ENCODE measurements around the gene TUBB1. TPM values are rescaled to one million over a fixed set of nuclear protein-coding genes. Genes with fewer than 3 reads are reported as not detected.

The TUBB1 gene
- total RNA-seq, 1 donor from 2014 or later, result not detected

- Mint-ChIP-seq H3K4me3 (ENCODE audit: unreplicated experiment) (no peak overlapping the region), H3K27ac (ENCODE audit: unreplicated experiment) (no peak overlapping the region), H3K9me3 (ENCODE audit: low read depth) (no peaks in the 10 kb centered on the region), H3K27me3 (ENCODE audit: low read depth) (peaks cover 30% of the 10 kb centered on the region), H3K36me3 (ENCODE audit: low read depth) (no peaks in the 10 kb centered on the region), H3K4me1 (ENCODE audit: low read depth) (no peaks in the 10 kb centered on the region)
- no peak for DNase-seq (ENCODE audit: low spot score)
- no peak for TF ChIP-seq CTCF (IDR thresholded peaks at IDR 0.05)
Observed at GRCh38 chr20:59071216-59071615, 52.0 kb downstream of the TUBB1 start.

GRCh38 chr20:59073582-59073981 is 54.4 kb downstream of the TUBB1 start:
- Mint-ChIP-seq H3K4me1 (ENCODE audit: low read depth) (no peaks in the 10 kb centered on the region), H3K36me3 (ENCODE audit: low read depth) (no peaks in the 10 kb centered on the region), H3K27me3 (ENCODE audit: low read depth) (peaks cover 34% of the 10 kb centered on the region), H3K4me3 (ENCODE audit: unreplicated experiment) (no peak overlapping the region), H3K9me3 (ENCODE audit: low read depth) (no peaks in the 10 kb centered on the region), H3K27ac (ENCODE audit: unreplicated experiment) (no peak overlapping the region)
- no peak for DNase-seq (ENCODE audit: low spot score)
- TF ChIP-seq CTCF (IDR thresholded peaks at IDR 0.05), result no peak

- Mint-ChIP-seq H3K36me3 (ENCODE audit: low read depth) (no peaks in the 10 kb centered on the region), H3K27ac (ENCODE audit: unreplicated experiment) (no peak overlapping the region), H3K4me3 (ENCODE audit: unreplicated experiment) (no peak overlapping the region), H3K4me1 (ENCODE audit: low read depth) (no peaks in the 10 kb centered on the region), H3K9me3 (ENCODE audit: low read depth) (no peaks in the 10 kb centered on the region), H3K27me3 (ENCODE audit: low read depth) (peaks cover 32% of the 10 kb centered on the region)
- no peak for DNase-seq (ENCODE audit: low spot score)
- TF ChIP-seq CTCF (IDR thresholded peaks at IDR 0.05), result no peak
Observed at GRCh38 chr20:59074456-59074855, 55.2 kb downstream of the TUBB1 start.

- Mint-ChIP-seq H3K27ac (ENCODE audit: unreplicated experiment) (no peak overlapping the region), H3K4me1 (ENCODE audit: low read depth) (no peaks in the 10 kb centered on the region), H3K27me3 (ENCODE audit: low read depth) (peaks cover 27% of the 10 kb centered on the region), H3K9me3 (ENCODE audit: low read depth) (no peaks in the 10 kb centered on the region), H3K4me3 (ENCODE audit: unreplicated experiment) (no peak overlapping the region), H3K36me3 (ENCODE audit: low read depth) (no peaks in the 10 kb centered on the region)
- TF ChIP-seq CTCF (IDR thresholded peaks at IDR 0.05), result no peak
- no peak for DNase-seq (ENCODE audit: low spot score)
Observed at GRCh38 chr20:59075934-59076508, 56.8 kb downstream of the TUBB1 start.

Other genes with a start within 250 kb of the TUBB1 start
- 1.1 to 2.7 TPM (median 1.7 TPM) in 3 replicates for gene GNAS-AS1, start 168.5 kb upstream of the TUBB1 start, total RNA-seq
- gene GNAS, start 166.7 kb upstream of the TUBB1 start, total RNA-seq, result 1,127 to 1,393 TPM (median 1,374 TPM) in 3 replicates
- 37.6 to 53.1 TPM (median 37.6 TPM) in 3 replicates for gene NELFCD, start 38.2 kb upstream of the TUBB1 start, total RNA-seq
- 19.5 to 101 TPM (median 99.4 TPM) in 3 replicates for gene CTSZ, start 12.2 kb upstream of the TUBB1 start, total RNA-seq
- 67.5 to 76.2 TPM (median 67.7 TPM) in 3 replicates for gene ATP5F1E, start 12.9 kb downstream of the TUBB1 start, total RNA-seq
- gene PRELID3B, start 23.4 kb downstream of the TUBB1 start, total RNA-seq, result 38.0 to 44.4 TPM (median 41.1 TPM) in 3 replicates
- gene ZNF831, start 144.4 kb downstream of the TUBB1 start, total RNA-seq, result not detected in 3 replicates

Data from chondrocyte (in vitro differentiated cells).